Measurements from ENCODE around the gene FGGY. TPM values are rescaled to one million over a fixed set of nuclear protein-coding genes. Genes with fewer than 3 reads are reported as not detected.
"Not testable (repeated sequence)": the region's sequence is repeated elsewhere in the genome, so short reads cannot be mapped to it uniquely, and the experiment has no call there.

FGGY gene
- total RNA-seq, 4 donors from 2014 or later: 24.9 to 35.9 (median 30.5) TPM

DNA sequence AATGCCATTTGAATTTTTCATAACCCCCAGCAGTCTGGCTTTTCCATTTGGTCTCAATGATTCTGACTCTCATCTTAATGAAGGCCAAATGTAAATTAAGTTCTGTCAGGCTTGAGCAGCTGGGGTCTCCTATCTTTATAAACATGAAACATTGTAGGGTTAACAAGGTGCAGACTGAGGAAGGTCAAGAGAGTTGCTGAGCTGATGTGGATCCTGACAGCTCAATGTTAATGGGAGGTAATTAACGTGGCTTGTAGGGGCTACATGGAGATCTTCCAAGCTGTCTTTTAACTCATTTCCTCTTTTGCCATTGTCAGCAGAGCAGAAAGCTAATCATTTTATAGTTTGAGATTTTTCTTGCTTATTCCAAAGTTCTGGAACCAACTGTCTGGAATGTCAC lies 55.2 kb downstream of the FGGY start:
- intact Hi-C loops (cut with DNase I; ENCODE audit: low total_unique reads) (no loop called here), in situ Hi-C loops (cut with MboI; ENCODE audit: low sequenced_read_pairs in 4 of 4) (no loop called here)
- ATAC-seq (no peak), DNase-seq (no peak)
- Histone ChIP-seq H3K27me3 (no peaks in the 10 kb centered on the region), H3K4me3 (no peak overlapping the region), H3K27ac (no peak overlapping the region), H3K9me3 (no peaks in the 10 kb centered on the region), H3K4me1 (peaks cover 0 to 12% of the 10 kb centered on the region in 2 donors), H3K36me3 (no peaks in the 10 kb centered on the region)
- TF ChIP-seq, protein P1, sequence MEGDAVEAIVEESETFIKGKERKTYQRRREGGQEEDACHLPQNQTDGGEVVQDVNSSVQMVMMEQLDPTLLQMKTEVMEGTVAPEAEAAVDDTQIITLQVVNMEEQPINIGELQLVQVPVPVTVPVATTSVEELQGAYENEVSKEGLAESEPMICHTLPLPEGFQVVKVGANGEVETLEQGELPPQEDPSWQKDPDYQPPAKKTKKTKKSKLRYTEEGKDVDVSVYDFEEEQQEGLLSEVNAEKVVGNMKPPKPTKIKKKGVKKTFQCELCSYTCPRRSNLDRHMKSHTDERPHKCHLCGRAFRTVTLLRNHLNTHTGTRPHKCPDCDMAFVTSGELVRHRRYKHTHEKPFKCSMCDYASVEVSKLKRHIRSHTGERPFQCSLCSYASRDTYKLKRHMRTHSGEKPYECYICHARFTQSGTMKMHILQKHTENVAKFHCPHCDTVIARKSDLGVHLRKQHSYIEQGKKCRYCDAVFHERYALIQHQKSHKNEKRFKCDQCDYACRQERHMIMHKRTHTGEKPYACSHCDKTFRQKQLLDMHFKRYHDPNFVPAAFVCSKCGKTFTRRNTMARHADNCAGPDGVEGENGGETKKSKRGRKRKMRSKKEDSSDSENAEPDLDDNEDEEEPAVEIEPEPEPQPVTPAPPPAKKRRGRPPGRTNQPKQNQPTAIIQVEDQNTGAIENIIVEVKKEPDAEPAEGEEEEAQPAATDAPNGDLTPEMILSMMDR (IDR thresholded peaks at IDR 0.05 in 4 of 5, conservative IDR thresholded peaks at IDR 0.05 in 1 of 5): no peak
- no peak for TF ChIP-seq POLR2A (IDR thresholded peaks at IDR 0.05)

DNA sequence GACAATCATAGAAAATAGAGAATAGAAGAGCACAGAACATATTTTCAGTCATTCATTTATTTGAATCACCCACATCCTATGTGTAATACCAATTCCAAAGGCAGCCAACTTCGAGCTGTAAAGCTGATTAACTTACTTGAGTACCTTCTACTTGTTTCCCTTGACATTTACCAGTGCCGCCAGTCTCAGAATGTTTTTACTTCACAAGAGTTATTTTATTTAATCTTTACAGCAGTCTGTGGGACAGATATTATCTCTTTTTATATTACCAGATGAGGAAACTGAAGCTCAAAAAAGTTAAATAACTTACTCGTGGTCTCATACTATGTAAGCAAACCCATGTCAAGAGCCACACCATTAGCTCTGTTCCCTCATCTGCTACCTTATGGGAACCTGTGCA lies 56.6 kb downstream of the FGGY start:
- Histone ChIP-seq H3K36me3 (no peaks in the 10 kb centered on the region), H3K27ac (no peak overlapping the region), H3K4me1 (peaks cover 0 to 12% of the 10 kb centered on the region in 2 donors), H3K9me3 (no peaks in the 10 kb centered on the region), H3K27me3 (no peaks in the 10 kb centered on the region), H3K4me3 (no peak overlapping the region)
- DNase-seq (no peak), ATAC-seq (no peak)
- in situ Hi-C loops (cut with MboI; ENCODE audit: low sequenced_read_pairs in 4 of 4): no loop called here
- no peak for TF ChIP-seq POLR2A (IDR thresholded peaks at IDR 0.05)
- TF ChIP-seq, protein P1 (IDR thresholded peaks at IDR 0.05 in 4 of 5, conservative IDR thresholded peaks at IDR 0.05 in 1 of 5): no peak
- intact Hi-C loops (cut with DNase I; ENCODE audit: low total_unique reads): no loop called here

DNA sequence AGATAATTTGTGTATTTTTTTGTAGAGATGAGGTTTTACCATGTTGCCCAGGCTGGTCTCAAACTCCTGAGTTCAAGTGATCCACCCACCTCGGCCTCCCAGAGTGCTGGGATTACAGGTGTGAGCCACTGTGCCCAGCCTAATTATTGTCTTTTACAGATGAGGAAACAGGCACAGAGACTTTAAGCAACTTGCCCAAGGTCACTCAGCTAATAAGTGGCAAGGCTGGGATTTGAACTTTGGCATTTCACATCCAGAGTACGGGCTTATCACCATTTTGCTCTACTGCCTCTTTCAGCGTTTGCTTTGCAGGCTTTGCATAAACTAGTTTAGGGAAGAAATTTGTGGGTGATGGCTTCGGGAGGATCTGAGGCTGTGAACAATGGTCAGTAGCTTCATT lies 57.3 kb downstream of the FGGY start:
- DNase-seq; in situ Hi-C loops (cut with MboI; ENCODE audit: low sequenced_read_pairs in 4 of 4); intact Hi-C loops (cut with DNase I; ENCODE audit: low total_unique reads): not testable (repeated sequence)

DNA sequence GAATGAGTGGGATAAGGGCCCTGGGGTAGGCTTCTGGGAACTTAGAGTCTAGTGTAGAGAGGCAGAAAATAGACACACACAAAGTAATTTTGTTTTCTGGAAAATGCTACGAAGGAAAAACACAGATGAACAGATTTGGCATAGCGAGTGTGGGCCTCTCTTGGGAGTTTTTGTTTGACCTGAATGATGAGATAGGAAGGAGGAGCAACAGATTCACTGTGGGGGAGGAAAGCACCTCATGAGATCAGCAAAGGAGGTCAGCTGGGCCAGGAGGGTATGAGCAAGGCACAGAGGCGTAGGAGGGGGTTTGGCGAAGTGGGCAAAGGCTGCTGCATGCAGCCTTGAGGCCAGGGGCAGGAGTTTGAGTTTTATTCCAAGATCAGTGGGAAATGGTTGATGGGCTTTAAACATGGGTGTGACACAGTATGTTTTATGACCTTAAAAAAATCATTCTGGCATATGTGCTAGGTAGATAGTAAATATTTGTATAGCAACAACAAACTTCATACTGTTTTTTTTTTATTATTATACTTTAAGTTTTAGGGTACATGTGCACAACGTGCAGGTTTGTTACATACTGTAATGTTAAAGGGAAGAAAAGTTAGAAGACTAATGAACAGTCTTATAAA lies 57.9 kb downstream of the FGGY start:
- Histone ChIP-seq H3K36me3 (no peaks in the 10 kb centered on the region), H3K9me3 (no peaks in the 10 kb centered on the region), H3K4me3 (no peak overlapping the region), H3K27ac (peak overlapping the region; percentile 39 to 46 (median 40)), H3K4me1 (peaks cover 6 to 18% of the 10 kb centered on the region in 2 donors), H3K27me3 (no peaks in the 10 kb centered on the region)
- peak; percentile 46 to 51 for ATAC-seq
- TF ChIP-seq, protein P1 (IDR thresholded peaks at IDR 0.05 in 4 of 5, conservative IDR thresholded peaks at IDR 0.05 in 1 of 5): no peak
- no peak for TF ChIP-seq POLR2A (IDR thresholded peaks at IDR 0.05)
- DNase-seq: peak in 1 of 2 donors; percentile 23
- in situ Hi-C loops (cut with MboI; ENCODE audit: low sequenced_read_pairs in 4 of 4) (no loop called here), intact Hi-C loops (cut with DNase I; ENCODE audit: low total_unique reads) (no loop called here)

More for the DNA sequence above, 57.3 kb downstream of the FGGY start:
- H3K4me1 ChIP-seq: peaks cover under 1 to 12% of the 10 kb centered on the region in 2 donors
- H3K9me3 ChIP-seq, ATAC-seq, H3K36me3 ChIP-seq, H3K27me3 ChIP-seq, H3K4me3 ChIP-seq: not testable (repeated sequence)
- peak overlapping the region; percentile 31 to 46 (median 40) for H3K27ac ChIP-seq

DNA sequence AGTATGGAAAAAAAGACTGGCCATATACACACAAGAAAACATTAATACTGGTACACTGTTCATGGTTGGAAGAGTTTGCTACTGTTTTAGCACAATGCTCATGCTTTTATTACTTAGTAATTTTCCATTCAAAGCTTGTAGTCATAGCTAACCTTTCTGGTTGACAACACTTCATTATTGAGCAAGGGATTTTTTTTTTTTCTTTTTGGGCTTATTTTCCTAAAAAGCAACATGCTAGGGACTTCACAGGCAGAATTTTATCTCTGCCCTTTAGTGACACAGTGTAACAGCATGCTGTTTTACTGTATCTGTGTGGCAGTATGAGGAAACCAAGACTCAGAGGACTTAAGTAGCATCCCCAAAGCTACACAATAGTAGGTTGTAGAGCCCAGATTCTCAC lies 58.5 kb downstream of the FGGY start:
- peak overlapping the region in 3 of 4 donors; percentile 35 to 40 (median 39) for H3K27ac ChIP-seq
- no peak overlapping the region for H3K4me3 ChIP-seq
- H3K27me3 ChIP-seq: no peaks in the 10 kb centered on the region
- DNase-seq (no peak), ATAC-seq (peak; percentile 23 to 49)
- TF ChIP-seq, protein P1 (IDR thresholded peaks at IDR 0.05 in 4 of 5, conservative IDR thresholded peaks at IDR 0.05 in 1 of 5): no peak
- no peak for TF ChIP-seq POLR2A (IDR thresholded peaks at IDR 0.05)
- H3K9me3 ChIP-seq: no peaks in the 10 kb centered on the region
- no peaks in the 10 kb centered on the region for H3K36me3 ChIP-seq
- in situ Hi-C loops (cut with MboI; ENCODE audit: low sequenced_read_pairs in 4 of 4) (no loop called here), intact Hi-C loops (cut with DNase I; ENCODE audit: low total_unique reads) (no loop called here)
- H3K4me1 ChIP-seq: peaks cover 10 to 24% of the 10 kb centered on the region in 2 donors
